ENCODE results near the gene COP1.
"Not testable (repeated sequence)": the region's sequence is repeated elsewhere in the genome, so short reads cannot be mapped to it uniquely, and the experiment has no call there.

The COP1 gene

GRCh38 chr1:176032040-176032645 lies 174.9 kb downstream of the COP1 start:
- no peak for DNase-seq

GRCh38 chr1:176029609-176030008 lies 177.5 kb downstream of the COP1 start:
- DNase-seq, result no peak

- no peak for DNase-seq
Measured at GRCh38 chr1:176029155-176029554, 177.9 kb downstream of the COP1 start.

- DNase-seq, result peak; percentile 53
Measured at GRCh38 chr1:176027934-176028333, 179.2 kb downstream of the COP1 start.

- no peak for DNase-seq
Measured at GRCh38 chr1:176022574-176022973, 184.5 kb downstream of the COP1 start.

- DNase-seq, result no peak
Measured at GRCh38 chr1:176017722-176018121, 189.4 kb downstream of the COP1 start.

- DNase-seq, result no peak
Measured at GRCh38 chr1:176009951-176010350, 197.1 kb downstream of the COP1 start.

GRCh38 chr1:176007756-176008389 lies 199.2 kb downstream of the COP1 start:
- DNase-seq, result not testable (repeated sequence)

- DNase-seq, result not testable (repeated sequence)
Measured at GRCh38 chr1:175994660-175995059, 212.4 kb downstream of the COP1 start.

GRCh38 chr1:175992825-175993224 lies 214.3 kb downstream of the COP1 start:
- DNase-seq, result not testable (repeated sequence)

GRCh38 chr1:175992202-175992601 lies 214.9 kb downstream of the COP1 start:
- DNase-seq, result not testable (repeated sequence)

- no peak for DNase-seq
Measured at GRCh38 chr1:175984813-175985212, 222.3 kb downstream of the COP1 start.

GRCh38 chr1:175984057-175984812 lies 222.9 kb downstream of the COP1 start:
- no peak for DNase-seq

- not testable (repeated sequence) for DNase-seq
Measured at GRCh38 chr1:175983363-175983762, 223.7 kb downstream of the COP1 start.

GRCh38 chr1:175981128-175981527 lies 226.0 kb downstream of the COP1 start:
- no peak for DNase-seq

- DNase-seq, result no peak
Measured at GRCh38 chr1:175978926-175979325, 228.2 kb downstream of the COP1 start.

- no peak for DNase-seq
Measured at GRCh38 chr1:175978476-175978875, 228.6 kb downstream of the COP1 start.

GRCh38 chr1:175976865-175977642 lies 230.0 kb downstream of the COP1 start:
- no peak for DNase-seq

- no peak for DNase-seq
Measured at GRCh38 chr1:175969231-175969630, 237.9 kb downstream of the COP1 start.

GRCh38 chr1:175968486-175969172 lies 238.5 kb downstream of the COP1 start:
- DNase-seq, result no peak

GRCh38 chr1:175963740-175964139 lies 243.3 kb downstream of the COP1 start:
- no peak for DNase-seq

- DNase-seq, result no peak
Measured at GRCh38 chr1:175960169-175960568, 246.9 kb downstream of the COP1 start.

- no peak for DNase-seq
Measured at GRCh38 chr1:175951627-175952026, 255.5 kb downstream of the COP1 start.

Measured in stimulated activated CD4-positive, alpha-beta T cell treated with anti-CD3 and anti-CD28 coated beads, Interleukin-1b, Interleukin-23, amount 100 ng/mL, for 48 hours (primary cell).